ENCODE results near the gene LAMA4.

Gene LAMA4

GRCh38 chr6:112196306-112196705, 58.1 kb downstream of the LAMA4 start:
- Histone ChIP-seq H3K27me3 (ENCODE audit: control insufficient read depth, insufficient read depth, low read length) (0 out of 2 replicates have a peak, but pooled peaks cover 6% of the 10 kb centered on the region), H3K4me3 (ENCODE audit: low read depth, low read length) (no peak overlapping the region), H3K27ac (ENCODE audit: low read depth, low read length) (no peak overlapping the region), H3K4me1 (ENCODE audit: control insufficient read depth, insufficient read depth, low read length) (peaks cover 8% of the 10 kb centered on the region), H3K9me3 (ENCODE audit: control insufficient read depth, insufficient read depth, low read length) (no peaks in the 10 kb centered on the region), H3K36me3 (ENCODE audit: control insufficient read depth, insufficient read depth, low read length) (no peaks in the 10 kb centered on the region), H3K9ac (ENCODE audit: low read depth, low read length) (no peak overlapping the region)

DNA sequence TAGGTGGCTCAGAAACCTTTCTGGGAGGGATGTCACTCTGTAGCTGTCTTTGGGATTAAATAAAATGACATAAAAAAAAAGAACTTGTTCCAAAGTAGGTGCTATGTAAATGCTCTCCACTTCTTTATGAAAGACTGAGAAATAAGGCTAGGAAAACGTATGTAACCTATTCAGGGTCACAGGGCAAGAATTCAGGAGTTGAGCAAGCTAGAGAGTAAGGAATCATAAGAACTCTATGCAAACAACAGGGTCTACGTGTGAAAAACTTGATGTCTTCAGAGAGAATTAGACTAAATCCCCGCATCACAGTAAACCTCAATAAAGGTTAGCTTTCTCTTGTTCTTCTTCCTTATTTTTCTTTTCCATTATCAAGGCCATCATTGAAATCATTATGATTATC, 59.2 kb downstream of the LAMA4 start:
- Histone ChIP-seq H3K9ac (ENCODE audit: low read depth, low read length) (no peak overlapping the region), H3K36me3 (ENCODE audit: control insufficient read depth, insufficient read depth, low read length) (no peaks in the 10 kb centered on the region), H3K9me3 (ENCODE audit: control insufficient read depth, insufficient read depth, low read length) (no peaks in the 10 kb centered on the region), H3K27me3 (ENCODE audit: control insufficient read depth, insufficient read depth, low read length) (0 out of 2 replicates have a peak, but pooled peaks cover 6% of the 10 kb centered on the region), H3K27ac (ENCODE audit: low read depth, low read length) (no peak overlapping the region), H3K4me1 (ENCODE audit: control insufficient read depth, insufficient read depth, low read length) (peaks cover 8% of the 10 kb centered on the region), H3K4me3 (ENCODE audit: low read depth, low read length) (no peak overlapping the region)

GRCh38 chr6:112194511-112194910, 59.9 kb downstream of the LAMA4 start:
- Histone ChIP-seq H3K27me3 (ENCODE audit: control insufficient read depth, insufficient read depth, low read length) (0 out of 2 replicates have a peak, but pooled peaks cover 6% of the 10 kb centered on the region), H3K9ac (ENCODE audit: low read depth, low read length) (no peak overlapping the region), H3K4me3 (ENCODE audit: low read depth, low read length) (no peak overlapping the region), H3K4me1 (ENCODE audit: control insufficient read depth, insufficient read depth, low read length) (peaks cover 6% of the 10 kb centered on the region), H3K27ac (ENCODE audit: low read depth, low read length) (no peak overlapping the region), H3K9me3 (ENCODE audit: control insufficient read depth, insufficient read depth, low read length) (no peaks in the 10 kb centered on the region), H3K36me3 (ENCODE audit: control insufficient read depth, insufficient read depth, low read length) (no peaks in the 10 kb centered on the region)

GRCh38 chr6:112193535-112194051, 60.8 kb downstream of the LAMA4 start:
- Histone ChIP-seq H3K27ac (ENCODE audit: low read depth, low read length) (no peak overlapping the region), H3K27me3 (ENCODE audit: control insufficient read depth, insufficient read depth, low read length) (0 out of 2 replicates have a peak, but pooled peaks cover 5% of the 10 kb centered on the region), H3K9me3 (ENCODE audit: control insufficient read depth, insufficient read depth, low read length) (no peaks in the 10 kb centered on the region), H3K4me3 (ENCODE audit: low read depth, low read length) (no peak overlapping the region), H3K9ac (ENCODE audit: low read depth, low read length) (no peak overlapping the region), H3K36me3 (ENCODE audit: control insufficient read depth, insufficient read depth, low read length) (no peaks in the 10 kb centered on the region), H3K4me1 (ENCODE audit: control insufficient read depth, insufficient read depth, low read length) (no peaks in the 10 kb centered on the region)

DNA sequence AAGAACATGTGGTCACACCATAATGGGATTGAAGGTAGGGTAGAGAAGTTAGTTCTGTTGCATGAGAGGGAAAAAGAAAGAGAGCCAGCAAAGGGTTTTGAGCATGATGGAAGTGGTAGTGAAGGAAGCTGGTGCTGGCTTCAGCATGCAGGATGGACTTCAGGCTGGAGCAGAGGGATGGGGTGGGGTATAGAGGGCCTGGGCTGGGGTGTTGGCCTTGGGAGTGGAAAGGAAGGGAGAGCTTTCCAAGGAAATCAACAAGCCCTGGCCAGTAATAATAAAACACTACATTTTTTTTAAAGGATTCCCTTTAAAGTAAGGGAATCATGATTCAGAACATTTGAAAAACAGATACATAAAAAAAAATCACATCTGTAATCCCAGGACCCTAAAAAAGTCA, 61.2 kb downstream of the LAMA4 start:
- Histone ChIP-seq H3K36me3 (ENCODE audit: control insufficient read depth, insufficient read depth, low read length) (no peaks in the 10 kb centered on the region), H3K27me3 (ENCODE audit: control insufficient read depth, insufficient read depth, low read length) (0 out of 2 replicates have a peak, but pooled peaks cover under 1% of the 10 kb centered on the region), H3K9me3 (ENCODE audit: control insufficient read depth, insufficient read depth, low read length) (no peaks in the 10 kb centered on the region), H3K27ac (ENCODE audit: low read depth, low read length) (no peak overlapping the region), H3K4me3 (ENCODE audit: low read depth, low read length) (no peak overlapping the region), H3K4me1 (ENCODE audit: control insufficient read depth, insufficient read depth, low read length) (no peaks in the 10 kb centered on the region), H3K9ac (ENCODE audit: low read depth, low read length) (no peak overlapping the region)

- H3K9me3 ChIP-seq (ENCODE audit: control insufficient read depth, insufficient read depth, low read length): no peaks in the 10 kb centered on the region
- H3K27ac ChIP-seq (ENCODE audit: low read depth, low read length): no peak overlapping the region
- no peaks in the 10 kb centered on the region for H3K27me3 ChIP-seq (ENCODE audit: control insufficient read depth, insufficient read depth, low read length)
- H3K4me1 ChIP-seq (ENCODE audit: control insufficient read depth, insufficient read depth, low read length): no peaks in the 10 kb centered on the region
- H3K9ac ChIP-seq (ENCODE audit: low read depth, low read length): no peak overlapping the region
- H3K4me3 ChIP-seq (ENCODE audit: low read depth, low read length): no peak overlapping the region
- H3K36me3 ChIP-seq (ENCODE audit: control insufficient read depth, insufficient read depth, low read length): no peaks in the 10 kb centered on the region
These were observed 62.8 kb downstream of the LAMA4 start for GRCh38 chr6:112191509-112192020.

GRCh38 chr6:112190164-112190563, 64.2 kb downstream of the LAMA4 start:
- no peaks in the 10 kb centered on the region for H3K27me3 ChIP-seq (ENCODE audit: control insufficient read depth, insufficient read depth, low read length)
- H3K9me3 ChIP-seq (ENCODE audit: control insufficient read depth, insufficient read depth, low read length): no peaks in the 10 kb centered on the region

DNA sequence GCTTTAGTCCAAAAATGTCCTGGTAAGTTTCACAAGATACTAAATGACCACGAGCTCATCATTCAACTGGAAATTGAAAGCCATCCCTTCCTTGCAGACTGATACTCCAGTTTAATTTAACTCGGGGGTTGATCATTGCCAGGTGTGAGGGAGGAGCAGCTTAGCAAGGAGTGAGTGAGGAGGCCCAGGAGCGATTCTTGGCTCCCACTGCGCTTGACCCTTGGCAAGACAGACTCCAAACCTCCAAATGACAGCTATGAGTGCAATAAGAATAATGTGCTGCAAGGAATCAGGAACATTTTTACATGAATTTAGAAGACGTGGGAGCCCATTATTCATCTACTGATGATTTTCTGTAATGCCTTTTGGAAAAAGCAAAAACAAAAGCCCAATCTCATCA, 64.9 kb downstream of the LAMA4 start:
- no peaks in the 10 kb centered on the region for H3K9me3 ChIP-seq (ENCODE audit: control insufficient read depth, insufficient read depth, low read length)
- no peak overlapping the region for H3K4me3 ChIP-seq (ENCODE audit: low read depth, low read length)
- no peaks in the 10 kb centered on the region for H3K36me3 ChIP-seq (ENCODE audit: control insufficient read depth, insufficient read depth, low read length)
- no peaks in the 10 kb centered on the region; the same call in 1 of the 2 replicates for H3K4me1 ChIP-seq (ENCODE audit: control insufficient read depth, insufficient read depth, low read length)
- H3K9ac ChIP-seq (ENCODE audit: low read depth, low read length): no peak overlapping the region
- no peak overlapping the region for H3K27ac ChIP-seq (ENCODE audit: low read depth, low read length)
- H3K27me3 ChIP-seq (ENCODE audit: control insufficient read depth, insufficient read depth, low read length): no peaks in the 10 kb centered on the region

More at GRCh38 chr6:112190164-112190563, 64.2 kb downstream of the LAMA4 start:
- Histone ChIP-seq H3K9ac (ENCODE audit: low read depth, low read length) (no peak overlapping the region), H3K36me3 (ENCODE audit: control insufficient read depth, insufficient read depth, low read length) (no peaks in the 10 kb centered on the region), H3K4me1 (ENCODE audit: control insufficient read depth, insufficient read depth, low read length) (no peaks in the 10 kb centered on the region; the same call in 1 of the 2 replicates), H3K27ac (ENCODE audit: low read depth, low read length) (no peak overlapping the region), H3K4me3 (ENCODE audit: low read depth, low read length) (no peak overlapping the region)

- Histone ChIP-seq H3K9me3 (ENCODE audit: control insufficient read depth, insufficient read depth, low read length) (no peaks in the 10 kb centered on the region), H3K27ac (ENCODE audit: low read depth, low read length) (no peak overlapping the region), H3K4me3 (ENCODE audit: low read depth, low read length) (no peak overlapping the region), H3K9ac (ENCODE audit: low read depth, low read length) (no peak overlapping the region), H3K36me3 (ENCODE audit: control insufficient read depth, insufficient read depth, low read length) (no peaks in the 10 kb centered on the region), H3K27me3 (ENCODE audit: control insufficient read depth, insufficient read depth, low read length) (no peaks in the 10 kb centered on the region), H3K4me1 (ENCODE audit: control insufficient read depth, insufficient read depth, low read length) (no peaks in the 10 kb centered on the region; the same call in 1 of the 2 replicates)
These were observed 65.5 kb downstream of the LAMA4 start for GRCh38 chr6:112188906-112189305.

GRCh38 chr6:112187736-112188135, 66.6 kb downstream of the LAMA4 start:
- H3K4me1 ChIP-seq (ENCODE audit: control insufficient read depth, insufficient read depth, low read length): no peaks in the 10 kb centered on the region; the same call in 1 of the 2 replicates
- no peaks in the 10 kb centered on the region for H3K9me3 ChIP-seq (ENCODE audit: control insufficient read depth, insufficient read depth, low read length)
- no peak overlapping the region for H3K9ac ChIP-seq (ENCODE audit: low read depth, low read length)
- no peak overlapping the region for H3K27ac ChIP-seq (ENCODE audit: low read depth, low read length)
- no peaks in the 10 kb centered on the region for H3K27me3 ChIP-seq (ENCODE audit: control insufficient read depth, insufficient read depth, low read length)
- H3K4me3 ChIP-seq (ENCODE audit: low read depth, low read length): no peak overlapping the region
- H3K36me3 ChIP-seq (ENCODE audit: control insufficient read depth, insufficient read depth, low read length): no peaks in the 10 kb centered on the region

- no peak overlapping the region for H3K27ac ChIP-seq (ENCODE audit: low read depth, low read length)
- H3K36me3 ChIP-seq (ENCODE audit: control insufficient read depth, insufficient read depth, low read length): no peaks in the 10 kb centered on the region
- no peak overlapping the region for H3K9ac ChIP-seq (ENCODE audit: low read depth, low read length)
- no peak overlapping the region for H3K4me3 ChIP-seq (ENCODE audit: low read depth, low read length)
- H3K4me1 ChIP-seq (ENCODE audit: control insufficient read depth, insufficient read depth, low read length): no peaks in the 10 kb centered on the region; the same call in 1 of the 2 replicates
- H3K9me3 ChIP-seq (ENCODE audit: control insufficient read depth, insufficient read depth, low read length): no peaks in the 10 kb centered on the region
- no peaks in the 10 kb centered on the region for H3K27me3 ChIP-seq (ENCODE audit: control insufficient read depth, insufficient read depth, low read length)
These were observed 69.4 kb downstream of the LAMA4 start for GRCh38 chr6:112184951-112185350.

All from HUES48 (cell line).